NCI-H345 treated with DMSO at 0.1 percent for 48 hours (cell line): ENCODE measurements around the gene UNC45A.
A peak's percentile ranks its signal among the peaks of the same experiment; 100 is the strongest.
"Not testable (repeated sequence)": the region's sequence is repeated elsewhere in the genome, so short reads cannot be mapped to it uniquely, and the experiment has no call there.

ENCODE experiments used
- DNase-seq: peaks from one replicate; lab custom pipeline; 2025; ENCODE audit not compliant: unreplicated experiment; lab: John Stamatoyannopoulos, UW

Gene UNC45A

DNA sequence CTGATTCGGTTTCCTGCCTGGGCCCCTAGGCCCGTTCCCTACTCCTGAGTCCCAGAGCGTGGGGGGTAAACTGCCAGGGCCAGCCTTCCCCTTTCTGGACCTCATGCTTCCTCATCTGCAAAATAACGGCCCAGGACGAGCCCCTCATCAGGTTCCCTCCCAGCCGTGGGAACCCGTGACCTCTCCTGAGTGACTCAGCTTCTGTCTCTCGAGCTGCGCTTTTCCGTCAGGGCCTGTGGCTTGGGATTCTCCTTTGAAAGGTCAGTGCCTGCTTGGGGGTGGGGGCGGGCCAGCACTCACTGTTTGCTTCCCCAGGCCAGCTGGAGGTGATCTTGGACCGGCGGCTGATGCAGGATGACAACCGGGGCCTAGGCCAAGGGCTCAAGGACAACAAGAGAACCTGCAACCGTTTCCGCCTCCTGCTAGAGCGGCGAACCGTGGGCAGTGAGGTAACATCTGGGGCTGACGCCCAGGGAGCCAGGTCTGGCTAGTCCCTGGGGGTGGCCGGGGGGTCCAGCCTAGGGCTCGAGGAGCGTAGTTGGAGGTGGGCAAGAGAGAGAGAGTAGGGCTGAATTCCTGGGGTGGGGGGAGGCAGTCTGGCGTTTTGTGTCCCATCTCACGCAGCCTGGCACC is 19.2 kb upstream of the UNC45A start:
- DNase-seq = no peak

DNA sequence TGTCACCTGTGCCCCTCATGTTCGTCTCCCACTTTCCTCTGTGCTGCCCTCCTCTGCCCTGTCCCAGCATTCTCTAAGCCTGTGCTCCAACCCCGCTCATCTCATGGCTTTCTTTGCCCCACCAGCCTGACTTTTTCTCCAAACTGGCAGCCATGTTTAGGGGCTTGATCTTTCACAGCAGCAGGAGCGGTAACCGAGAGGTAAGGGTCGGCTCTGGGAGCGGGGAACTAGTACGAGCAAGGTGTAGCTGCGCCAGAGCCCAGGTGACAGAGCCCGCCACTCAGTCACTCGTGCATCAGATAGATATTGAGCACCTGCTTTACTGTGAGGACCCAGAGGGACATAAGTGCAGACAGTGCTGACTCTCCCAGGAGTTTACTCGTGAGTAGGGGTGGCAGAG is 18.6 kb upstream of the UNC45A start:
- DNase-seq = no peak

DNA sequence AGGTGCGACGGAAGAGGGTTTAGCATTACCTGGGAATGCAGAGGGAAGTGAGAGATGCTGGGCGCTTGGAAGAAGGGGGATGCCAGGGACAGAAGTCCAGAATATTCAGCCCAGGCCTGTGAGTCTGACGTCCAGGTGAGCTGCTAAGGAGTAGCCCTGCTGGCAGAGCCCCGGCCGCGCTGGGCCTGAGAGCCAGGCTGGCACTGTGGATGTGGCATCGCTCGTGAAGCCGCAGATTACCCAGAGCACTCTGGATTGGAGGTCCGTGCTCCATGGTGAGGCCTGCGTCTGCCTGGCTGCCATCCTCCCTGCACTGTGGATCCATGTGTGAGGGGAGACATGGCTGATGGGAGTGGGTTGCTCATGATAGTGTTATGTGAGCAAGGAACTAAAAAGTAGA is 17.5 kb upstream of the UNC45A start:
- DNase-seq = no peak

- no peak for DNase-seq
These were observed 16.9 kb upstream of the UNC45A start for GRCh38 chr15:90918034-90918788.

DNA sequence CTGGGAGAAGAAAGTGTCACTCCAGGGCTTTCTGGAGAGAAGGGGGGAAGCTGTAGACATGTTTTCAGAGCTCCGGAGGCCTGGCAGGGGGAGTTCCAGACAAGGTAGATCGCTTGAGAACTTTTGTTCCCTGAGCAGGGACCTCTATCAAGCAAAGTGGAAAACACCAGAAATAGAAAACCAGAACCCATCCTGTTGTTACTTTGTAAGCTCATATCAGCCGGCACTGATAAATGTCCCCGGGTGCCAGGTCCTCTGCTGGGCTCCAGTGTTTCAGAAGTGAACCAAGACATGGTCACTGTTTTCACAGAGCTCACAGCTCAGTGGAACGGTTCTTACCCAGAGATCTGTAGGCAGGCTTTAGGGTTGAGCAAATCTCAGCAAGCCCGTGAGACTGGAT is 16.2 kb upstream of the UNC45A start:
- DNase-seq = no peak

DNA sequence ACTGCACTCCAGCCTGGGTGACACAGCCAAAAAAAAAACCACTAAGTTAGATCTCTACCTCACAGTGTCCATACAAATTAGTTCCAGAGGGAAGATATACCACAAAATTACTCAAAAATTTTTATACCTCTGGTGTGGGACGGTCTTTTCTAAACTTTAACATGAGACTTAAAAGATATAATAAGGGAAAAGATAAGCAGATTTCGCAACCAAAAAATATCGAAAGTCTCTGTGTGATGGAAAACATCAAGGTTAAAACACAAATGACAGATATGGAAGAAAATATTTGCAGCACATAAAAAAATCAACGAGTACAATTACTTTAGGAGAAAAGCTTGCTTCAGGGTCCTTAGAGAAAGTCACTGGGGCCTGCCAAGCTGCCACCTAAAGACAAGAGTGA is 13.2 kb upstream of the UNC45A start:
- no peak for DNase-seq

GRCh38 chr15:90922712-90923322 is 12.3 kb upstream of the UNC45A start:
- DNase-seq = not testable (repeated sequence)

DNA sequence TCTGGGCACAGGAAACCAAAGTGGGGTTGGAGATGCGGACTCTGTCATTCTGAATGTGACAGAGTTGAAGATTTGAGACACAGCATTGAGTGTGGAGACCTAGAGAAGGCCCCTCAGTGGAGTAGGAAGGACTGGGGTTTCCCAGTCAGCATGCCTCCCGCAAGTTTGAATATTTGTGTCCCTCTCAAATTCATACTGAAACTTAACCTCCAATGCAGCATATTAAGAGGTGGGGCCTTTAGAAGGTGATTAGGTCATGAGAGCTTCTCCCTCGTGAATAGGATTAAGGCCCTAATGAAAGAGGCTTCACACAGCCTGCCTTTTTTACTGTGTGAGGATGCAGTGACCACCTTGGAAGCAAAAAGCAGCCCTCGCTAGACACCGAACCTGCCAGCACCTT is 10.7 kb upstream of the UNC45A start:
- DNase-seq = no peak

DNA sequence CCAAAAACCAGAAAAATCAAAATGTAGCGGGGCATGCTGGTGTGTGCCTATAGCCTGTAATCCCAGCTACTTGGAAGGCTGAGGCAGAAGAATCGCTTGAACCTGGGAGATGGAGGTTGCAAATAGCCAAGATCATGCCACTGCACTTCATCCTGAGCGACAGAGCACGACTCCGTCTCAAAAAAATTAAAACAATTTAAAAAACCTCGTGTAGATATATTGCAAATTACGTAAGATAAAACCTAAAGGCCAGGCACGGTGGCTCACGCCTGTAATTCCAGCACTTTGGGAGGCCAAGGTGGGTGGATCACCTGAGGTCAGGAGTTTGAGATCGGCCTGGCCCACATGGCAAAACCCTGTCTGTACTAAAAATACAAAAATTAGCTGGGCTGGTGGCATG is 8.3 kb upstream of the UNC45A start:
- not testable (repeated sequence) for DNase-seq

GRCh38 chr15:90928106-90928505 is 7.0 kb upstream of the UNC45A start:
- DNase-seq = not testable (repeated sequence)

DNA sequence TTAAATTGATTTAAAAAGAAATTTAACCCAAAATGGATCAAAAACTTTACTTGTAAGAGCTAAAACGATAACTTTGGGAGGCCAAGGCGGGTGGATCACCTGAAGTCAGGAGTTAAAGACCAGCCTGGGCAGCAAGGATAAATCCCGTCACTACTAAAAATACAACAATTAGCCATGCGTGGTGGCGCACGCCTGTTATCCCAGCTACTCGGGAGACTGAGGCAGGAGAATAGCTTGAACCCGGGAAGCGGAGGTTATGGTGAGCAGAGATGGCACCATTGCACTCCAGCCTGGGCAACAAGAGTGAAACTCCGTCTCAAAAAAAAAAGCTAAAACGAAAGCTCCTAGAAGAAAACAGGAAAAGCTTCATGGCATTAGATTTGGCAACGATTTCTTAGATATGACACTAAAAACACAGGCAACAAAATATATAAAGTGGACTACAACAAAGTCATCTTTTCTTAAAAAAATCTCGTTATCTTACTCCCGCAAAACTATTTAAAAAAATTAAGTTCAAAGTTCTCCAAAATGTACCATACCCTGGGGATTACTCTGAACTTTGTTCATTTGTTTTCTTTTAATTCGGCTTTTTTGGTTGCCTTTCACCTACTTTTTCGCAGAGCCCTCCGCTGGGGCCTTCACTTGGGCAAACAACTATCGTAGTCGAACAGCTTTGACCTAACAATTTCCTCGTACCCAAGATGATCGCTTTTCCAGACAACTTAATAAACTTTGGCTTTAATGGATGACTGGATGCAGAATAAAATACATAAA is 5.7 kb upstream of the UNC45A start:
- DNase-seq = no peak

GRCh38 chr15:90930861-90931574 is 4.1 kb upstream of the UNC45A start:
- no peak for DNase-seq

DNA sequence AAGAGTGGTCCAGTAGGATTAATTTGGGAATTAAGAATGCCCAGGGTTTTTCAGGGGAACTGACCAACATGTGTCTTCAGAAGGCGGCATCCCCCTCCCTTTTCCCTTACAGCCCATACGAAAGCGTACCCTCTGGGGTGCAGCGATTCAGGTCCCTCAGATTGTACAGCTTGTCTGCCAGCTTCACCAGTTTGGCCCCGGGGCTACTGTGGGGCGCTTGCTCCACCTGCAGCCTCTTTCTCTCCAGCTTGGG is 3.6 kb upstream of the UNC45A start:
- no peak for DNase-seq

DNA sequence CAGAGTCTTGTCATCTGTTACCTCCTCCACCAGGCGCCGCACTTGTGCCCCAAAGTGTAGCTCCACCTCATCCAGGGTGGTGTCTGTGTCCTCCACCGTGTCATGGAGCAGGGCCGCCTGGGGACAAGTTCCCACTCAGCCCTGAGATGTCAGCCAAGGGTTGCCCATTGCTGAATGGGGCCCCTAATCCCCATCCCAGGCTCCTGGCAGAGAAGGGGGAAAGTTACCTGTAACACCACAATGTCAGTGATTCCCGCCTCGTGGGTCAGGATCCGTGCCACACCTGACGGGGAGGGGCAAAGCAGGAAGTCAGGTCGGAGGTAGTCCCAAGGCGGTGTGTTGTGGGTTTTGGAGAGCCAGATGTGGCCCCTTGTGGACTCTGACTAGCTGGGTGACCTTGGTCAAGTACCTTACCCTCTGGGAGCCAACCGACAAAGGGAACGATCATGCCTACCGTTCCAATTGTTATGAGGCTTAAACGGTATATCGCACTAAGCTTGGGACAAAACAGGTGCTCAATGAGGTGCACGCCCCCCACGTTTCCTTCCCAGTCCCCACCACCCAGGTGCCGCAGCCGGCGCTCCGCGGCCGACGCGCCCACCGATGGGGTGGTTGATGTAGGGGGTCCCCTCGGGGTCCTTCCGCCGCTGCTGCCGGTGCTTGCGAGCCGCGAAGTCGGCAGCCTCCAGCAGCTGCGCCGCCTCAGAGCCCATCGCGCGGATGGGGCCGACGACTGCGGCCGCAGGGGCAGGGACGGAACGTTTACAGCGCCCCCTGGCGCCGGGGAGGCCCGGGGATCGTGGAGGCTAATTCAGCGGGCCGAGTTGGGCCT is 3.0 kb upstream of the UNC45A start, which contains the start of gene HDDC3:
Gene HDDC3, minus strand, starts transcription at position 722 of the 832 bp plus-strand sequence. Its CDS starts 9 bp downstream, at position 713.
- peak; percentile 66 for DNase-seq

- no peak for DNase-seq
These were observed 2.5 kb upstream of the UNC45A start for GRCh38 chr15:90932660-90932991.

- no peak for DNase-seq
These were observed 1.8 kb upstream of the UNC45A start for GRCh38 chr15:90933301-90933700.

- DNase-seq = peak; percentile 57
These were observed 683 bp upstream of the UNC45A start for GRCh38 chr15:90934256-90934948.

- DNase-seq = no peak
These were observed 1.7 kb downstream of the UNC45A start for GRCh38 chr15:90936823-90937222.

- no peak for DNase-seq
These were observed 3.2 kb downstream of the UNC45A start for GRCh38 chr15:90938261-90938660.

DNA sequence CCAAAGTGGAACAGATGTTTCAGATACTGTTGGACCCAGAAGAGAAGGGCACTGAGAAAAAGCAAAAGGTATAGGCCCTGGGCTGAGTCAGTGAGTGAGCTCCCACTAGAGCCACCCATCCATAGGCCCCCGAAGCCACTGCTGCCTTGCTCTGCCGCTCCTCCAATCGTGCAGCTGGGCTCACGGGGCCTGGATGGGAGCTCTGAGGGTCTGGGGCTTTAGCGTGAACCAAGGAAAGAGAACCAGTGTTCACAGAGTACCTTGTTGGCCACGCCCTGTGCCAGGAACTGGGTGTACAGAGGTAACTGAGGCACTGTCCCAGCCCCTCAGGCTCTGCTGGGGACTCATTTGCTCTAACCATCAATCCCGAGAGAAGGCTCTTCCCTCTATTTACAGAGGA is 4.7 kb downstream of the UNC45A start:
- no peak for DNase-seq
